Stimulated activated CD4-positive, alpha-beta T cell treated with anti-CD3 and anti-CD28 coated beads, Interleukin-1b, Interleukin-23, amount 100 ng/mL, for 4 hours (primary cell): ENCODE results near the gene KLHL42.
"Not testable (repeated sequence)": the region's sequence is repeated elsewhere in the genome, so short reads cannot be mapped to it uniquely, and the experiment has no call there.

Experiments used
- DNase-seq, 2 donors: peaks; one replicate each; pipeline ENCODE4 v3.0.0-alpha.2; 2020; ENCODE audit warnings: low read depth in 2 of 2

KLHL42 gene

DNA sequence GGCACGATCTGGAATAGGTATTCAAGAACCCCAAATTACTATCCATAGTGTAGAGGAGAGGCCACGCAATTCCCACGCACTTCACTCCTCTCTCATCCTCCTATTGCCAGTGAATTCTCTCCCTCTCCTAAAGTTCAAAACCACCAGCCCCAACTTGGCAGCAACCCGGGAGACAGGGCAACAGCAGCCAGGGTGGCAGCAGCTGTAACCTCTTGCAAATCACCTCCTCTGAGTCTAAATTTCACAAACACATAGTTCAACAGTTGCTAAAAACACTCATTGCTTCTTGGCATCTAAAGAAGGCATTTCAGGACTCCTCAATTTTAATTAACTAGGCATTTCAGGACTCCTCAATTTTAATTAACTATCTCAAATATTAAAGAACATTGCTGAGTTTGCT is 37.7 kb downstream of the KLHL42 start:
- DNase-seq = no peak

DNA sequence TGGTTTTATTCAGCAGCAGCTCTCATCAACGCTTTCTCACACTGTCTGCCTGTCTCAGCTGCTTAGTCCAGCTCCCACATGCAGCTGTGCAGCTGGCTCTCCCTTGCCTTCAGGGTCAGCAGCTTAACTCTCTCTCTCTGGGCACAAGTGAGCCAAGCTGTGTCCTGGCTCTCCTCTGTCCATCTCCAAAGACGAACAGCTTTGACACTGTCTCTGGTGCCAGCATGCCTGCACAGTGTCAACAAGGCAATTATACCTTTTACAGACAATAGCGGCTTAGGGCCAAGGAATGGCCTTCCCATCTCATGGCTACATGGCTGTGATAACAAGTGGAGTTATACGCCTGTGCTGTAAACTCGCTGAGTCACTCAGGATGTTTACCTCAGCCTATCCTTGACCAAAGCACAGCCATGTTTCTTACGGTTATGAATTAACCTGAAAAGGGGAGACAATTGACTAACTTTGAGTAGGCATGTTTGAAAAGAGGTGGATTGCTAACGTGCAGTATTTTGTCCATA is 38.4 kb downstream of the KLHL42 start:
- no peak for DNase-seq

DNA sequence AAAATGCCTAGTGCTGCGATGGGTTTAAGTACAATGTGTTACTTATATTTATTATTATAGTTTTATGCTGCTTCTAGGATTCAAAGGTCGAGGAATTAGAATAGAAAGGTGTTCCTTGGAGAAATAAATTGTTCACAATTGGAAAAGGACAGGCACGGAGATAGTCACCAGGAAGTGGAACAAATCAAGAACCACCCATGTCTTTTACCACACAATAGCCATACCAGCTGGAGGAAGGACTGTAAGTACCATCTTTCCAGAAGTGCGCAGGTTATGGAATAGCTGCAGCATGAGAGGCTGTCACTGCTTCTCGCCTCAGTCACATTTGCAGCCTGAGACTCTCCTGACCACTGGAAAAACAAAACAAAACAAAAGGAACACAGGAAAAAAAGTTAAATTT is 40.5 kb downstream of the KLHL42 start:
- no peak for DNase-seq

DNA sequence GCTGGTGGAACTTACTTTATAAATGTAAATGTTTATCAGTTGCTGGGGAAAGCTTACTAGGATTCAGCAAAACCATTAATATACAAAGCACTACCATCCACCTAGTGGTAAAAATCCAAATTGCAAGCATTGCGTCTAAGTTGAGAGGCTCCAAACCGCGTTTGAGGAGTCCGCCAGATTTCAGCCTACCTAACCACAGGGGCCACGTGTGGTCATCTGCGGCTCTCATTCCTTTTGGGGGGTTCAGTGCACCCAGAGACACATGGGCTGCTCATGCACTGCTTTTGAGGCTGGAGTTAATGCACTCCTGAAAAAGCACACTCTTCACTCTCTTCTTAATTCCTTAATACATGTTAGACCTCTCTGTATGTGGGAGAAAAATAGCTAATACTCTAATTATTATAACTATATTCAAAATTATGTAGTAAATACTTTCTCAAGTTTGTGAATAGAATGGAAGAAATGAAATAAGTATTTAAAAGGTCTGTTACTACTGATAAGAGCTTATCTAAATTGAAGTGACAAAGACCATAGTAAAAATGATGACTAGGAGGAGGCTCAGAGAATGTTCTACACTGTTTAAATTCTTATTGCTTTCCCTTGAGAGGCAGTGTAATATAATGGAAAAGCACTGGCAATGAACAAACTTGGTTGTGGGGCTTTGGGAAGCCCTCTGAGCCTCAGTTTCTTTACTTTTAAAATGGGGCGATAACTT is 41.4 kb downstream of the KLHL42 start:
- DNase-seq = peak in 1 of 2 donors; percentile 47

DNA sequence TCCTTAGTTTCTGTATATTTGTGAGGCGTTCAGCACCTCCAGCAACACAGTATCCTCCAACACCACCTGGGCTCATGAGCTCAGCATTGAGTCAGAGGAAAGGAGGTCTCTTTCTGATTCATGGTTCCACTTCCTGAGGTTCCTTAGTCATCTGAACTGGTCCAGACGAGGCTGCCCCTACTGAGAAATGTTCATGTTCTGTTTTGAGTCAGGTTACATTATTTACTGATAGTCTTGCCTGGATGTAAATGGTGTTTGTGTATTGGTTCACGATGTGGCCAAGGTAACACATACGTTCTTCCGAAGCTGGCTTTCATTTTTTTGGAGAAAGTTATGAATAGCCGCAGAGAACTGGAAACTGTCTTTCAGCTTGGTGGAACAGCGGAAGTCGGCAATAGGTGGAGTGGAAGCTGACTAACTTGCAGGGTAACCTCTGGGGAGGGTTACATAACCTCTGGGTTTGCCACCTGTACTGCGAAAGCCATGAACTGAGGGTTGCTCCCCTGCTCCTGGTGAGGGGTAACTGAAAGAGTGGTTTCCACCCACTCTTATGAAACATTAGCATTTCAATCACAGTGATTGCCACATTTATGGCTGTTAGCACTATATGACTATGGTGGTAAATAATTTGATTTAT is 42.2 kb downstream of the KLHL42 start:
- peak; percentile 34 to 50 for DNase-seq

DNA sequence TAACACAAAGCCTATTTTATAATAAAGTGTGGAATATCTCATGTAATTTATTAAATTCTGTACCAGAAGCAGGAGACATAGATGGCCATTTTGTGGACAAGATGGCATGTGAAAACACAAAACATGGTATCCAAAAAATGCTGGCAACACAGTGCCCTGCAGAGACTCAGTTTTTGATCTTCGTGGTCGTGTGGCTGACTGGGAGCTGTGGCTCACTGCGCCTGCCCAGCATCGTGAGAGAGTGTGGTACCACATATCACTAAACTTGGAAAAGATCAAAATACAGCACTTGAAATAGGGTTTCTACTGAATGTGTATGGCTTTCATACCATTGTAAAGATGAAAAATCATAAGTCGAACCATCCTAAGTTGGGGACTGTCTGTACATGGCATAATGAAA is 43.0 kb downstream of the KLHL42 start:
- DNase-seq = no peak

DNA sequence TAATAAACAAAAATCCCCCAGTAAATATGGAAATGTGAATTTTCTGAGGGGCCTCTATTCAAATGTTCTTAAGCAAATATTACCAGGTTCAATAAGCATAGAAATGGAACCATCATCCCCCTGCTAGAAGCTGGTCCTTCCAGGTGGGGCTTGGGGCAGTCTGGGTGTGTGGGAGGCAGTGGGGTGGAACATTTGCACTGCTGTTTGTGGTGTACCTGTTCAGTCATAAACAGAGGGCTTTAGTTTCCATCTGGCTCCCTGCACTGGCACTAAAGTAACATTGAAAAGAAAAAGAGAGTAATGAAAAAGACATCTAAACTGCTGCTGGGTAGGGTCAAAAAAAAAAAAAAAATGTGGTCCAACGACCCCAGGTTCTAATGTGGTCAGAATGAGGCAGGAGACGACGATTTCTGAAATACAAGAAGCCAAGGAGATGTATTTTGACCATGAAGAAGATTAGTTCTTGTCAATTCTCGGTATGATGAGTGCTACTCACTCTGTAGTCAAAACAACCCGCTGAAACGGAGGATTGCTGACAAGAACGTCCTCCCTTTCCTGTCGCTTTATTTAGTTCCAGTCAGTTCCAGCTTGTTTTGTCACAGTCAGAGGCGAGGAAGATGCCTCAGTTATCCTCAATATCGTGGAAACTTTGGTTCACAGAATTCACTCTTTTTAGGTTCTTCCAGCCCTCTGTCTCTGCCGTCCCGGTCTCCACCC is 44.3 kb downstream of the KLHL42 start:
- no peak for DNase-seq

DNA sequence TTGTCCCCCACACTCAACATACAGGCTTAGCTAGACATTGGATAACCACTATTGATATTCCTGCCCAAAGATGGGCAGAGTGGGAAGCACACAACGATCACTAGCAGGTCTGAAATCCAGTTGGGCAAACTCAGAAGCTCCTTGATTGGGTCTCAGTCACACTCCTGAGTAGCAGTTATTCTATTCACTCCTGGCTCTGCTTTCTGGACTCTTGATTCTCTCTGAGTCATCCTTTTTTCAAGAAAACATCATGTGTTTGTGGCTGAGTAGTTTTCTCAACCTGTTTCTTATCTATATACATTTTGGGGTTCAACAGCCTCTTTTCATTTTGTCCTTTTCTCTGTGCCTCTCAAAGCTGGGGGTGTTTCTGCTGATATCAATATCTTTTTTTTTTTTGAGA is 46.0 kb downstream of the KLHL42 start:
- no peak for DNase-seq

DNA sequence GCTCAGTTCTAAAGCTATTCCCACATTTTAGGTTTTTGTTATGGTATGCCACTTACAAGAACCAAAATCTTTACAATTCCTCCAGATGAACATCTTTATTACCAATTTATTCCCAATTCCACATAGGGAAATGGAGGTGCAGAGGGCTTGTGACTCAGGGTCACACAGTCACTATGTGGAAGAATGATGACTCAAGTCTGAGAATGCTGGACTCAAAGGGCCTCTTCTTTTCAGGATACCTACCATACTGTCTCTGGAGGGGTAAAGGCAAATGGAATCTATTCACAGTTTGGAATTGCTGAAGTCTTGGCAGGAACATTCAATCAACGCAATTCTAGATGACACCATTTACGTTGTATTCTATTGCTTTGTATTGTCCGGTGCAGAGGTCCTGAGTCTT is 48.2 kb downstream of the KLHL42 start:
- no peak for DNase-seq

DNA sequence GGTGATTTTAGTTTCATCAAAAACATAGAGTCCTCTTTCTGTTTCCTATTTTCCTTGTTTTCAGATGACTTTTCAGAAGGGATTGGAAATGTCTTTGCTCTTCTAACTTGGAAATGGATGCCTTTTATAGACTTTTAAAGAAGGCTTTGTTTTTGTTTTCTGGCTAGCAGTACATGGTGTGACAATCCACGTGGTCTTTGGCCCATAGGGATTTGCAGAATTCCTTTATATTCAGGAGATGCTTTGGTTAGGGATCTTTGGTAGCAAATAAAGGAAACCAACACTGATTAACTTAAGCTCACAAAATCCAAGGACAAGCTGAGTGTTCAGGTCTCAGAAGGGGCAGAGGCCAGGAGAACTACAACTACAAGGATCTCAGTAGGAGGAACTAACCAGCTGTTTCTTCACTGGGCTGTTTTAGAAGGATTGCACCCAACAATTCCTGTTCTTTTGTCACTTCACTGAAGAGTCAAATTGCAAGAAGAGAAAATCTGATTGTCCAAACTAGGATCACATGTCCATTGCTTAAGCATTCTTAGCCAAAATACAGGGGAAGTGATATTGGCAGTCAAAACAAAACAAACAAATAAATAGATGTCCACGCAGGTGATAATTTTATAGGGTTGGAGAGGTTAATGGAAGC is 58.6 kb downstream of the KLHL42 start:
- no peak for DNase-seq

DNA sequence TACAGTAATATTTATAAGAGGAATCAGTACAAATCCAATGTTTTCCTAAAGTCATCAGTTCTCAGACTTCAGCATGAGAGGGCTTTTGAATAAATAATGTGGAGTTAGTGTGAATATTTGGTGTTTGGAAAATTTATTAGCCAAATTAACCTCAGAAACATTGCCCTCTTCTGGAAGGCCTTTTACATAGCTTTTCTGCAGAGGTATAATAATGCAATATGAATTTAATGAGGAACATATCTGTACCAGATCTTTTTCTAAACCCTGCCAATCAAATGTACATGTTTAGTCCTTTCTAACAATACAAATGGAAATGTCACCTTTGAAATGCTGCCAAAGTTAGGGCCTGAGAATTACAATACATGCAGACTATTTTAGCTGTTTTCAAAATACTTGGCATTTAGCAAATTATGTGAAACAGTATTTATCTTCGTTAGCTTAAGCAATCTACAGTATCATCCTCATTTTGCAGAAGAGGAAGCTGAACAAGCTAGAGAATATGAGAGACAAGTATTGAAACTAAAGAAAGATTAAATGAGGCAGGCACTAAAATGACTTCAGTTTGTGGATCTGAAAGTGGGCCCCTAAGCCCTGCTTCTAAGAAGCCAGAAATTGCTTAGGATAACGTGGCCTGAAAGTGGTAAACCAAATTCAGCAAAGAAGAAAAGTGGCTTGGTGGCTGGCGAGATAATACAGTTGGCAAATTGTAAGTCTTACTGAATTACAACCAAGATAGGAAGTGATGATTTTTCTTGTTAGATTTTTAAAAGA is 60.4 kb downstream of the KLHL42 start:
- DNase-seq = no peak

DNA sequence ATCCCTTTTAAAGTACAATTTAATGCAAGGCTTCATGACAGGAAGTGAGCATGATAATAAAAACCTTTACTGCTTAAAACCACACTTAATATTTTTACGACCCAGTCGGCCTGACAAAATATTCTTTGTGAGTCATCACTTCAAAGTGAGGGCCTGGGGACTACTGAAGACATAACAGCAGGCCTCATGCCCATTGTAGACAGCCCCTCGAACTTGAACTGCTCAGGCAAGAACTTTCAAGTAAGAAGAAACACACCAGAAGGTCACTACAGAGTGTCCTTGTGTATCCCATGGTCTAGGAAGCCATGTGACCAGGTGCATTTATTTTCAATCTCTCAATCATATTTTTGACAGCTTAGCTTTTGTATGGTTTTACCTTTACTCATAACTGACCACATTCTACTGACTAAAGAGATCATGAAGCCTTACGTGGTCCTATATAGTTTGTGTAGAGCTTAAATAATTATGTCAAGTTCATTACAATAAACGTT is 61.4 kb downstream of the KLHL42 start:
- no peak for DNase-seq

DNA sequence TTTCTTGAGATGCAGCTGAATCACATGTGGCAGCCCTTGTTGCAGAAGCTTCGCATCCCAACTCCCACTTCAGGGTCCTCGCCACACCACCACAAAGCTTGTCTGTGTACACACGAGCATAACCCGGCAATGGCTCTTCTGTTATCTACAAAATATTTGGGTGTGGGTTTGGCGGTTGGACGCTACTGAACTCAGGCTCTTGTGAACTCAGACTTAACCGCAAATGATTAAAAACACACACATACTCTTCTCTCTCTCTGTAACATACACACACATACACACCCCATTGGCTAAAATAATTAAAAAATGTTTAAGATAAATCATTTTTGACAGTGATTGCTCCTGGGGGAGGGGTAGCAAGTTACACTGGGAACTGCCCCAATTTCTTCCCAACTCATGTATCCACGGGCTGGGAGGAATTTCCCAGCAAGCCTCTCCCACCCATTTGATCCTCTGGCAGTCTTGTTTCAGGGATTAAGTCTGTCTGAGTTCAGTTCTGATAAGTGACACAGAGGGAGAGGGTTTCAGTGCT is 63.7 kb downstream of the KLHL42 start:
- DNase-seq = no peak

DNA sequence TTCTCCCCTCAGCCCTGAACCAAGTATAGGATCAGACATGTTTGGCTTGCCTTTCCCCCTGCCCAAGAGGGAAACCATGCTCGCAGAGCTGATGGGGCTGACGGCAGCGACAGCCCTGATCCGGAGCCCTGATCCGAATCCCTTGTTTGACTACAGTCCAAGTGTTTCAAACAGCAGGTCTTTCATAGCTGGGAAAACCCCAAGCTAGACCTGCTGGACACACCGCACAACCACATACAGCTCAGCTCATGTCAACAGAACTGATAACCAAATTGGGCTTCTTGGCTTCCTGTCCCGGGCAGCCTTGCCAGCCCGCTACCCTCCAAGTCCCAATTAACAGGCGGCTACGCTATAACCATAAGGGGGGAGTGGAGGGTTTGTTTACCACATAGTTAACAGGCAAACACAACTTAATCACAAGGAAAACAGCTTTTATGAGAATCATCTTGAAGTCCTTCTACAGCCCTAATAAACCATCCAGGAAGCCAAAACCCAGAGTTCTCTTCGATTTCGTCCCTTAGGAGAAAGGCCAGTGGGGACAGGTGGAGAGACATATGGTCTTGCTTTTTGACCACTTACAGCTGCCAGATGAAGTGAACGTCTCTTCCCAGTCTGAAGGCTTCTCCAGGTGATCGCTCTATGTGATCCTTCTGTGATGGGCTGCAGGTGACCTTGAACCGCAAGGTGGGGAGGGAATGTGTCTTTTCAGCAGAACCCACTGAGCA is 64.5 kb downstream of the KLHL42 start:
- no peak for DNase-seq

DNA sequence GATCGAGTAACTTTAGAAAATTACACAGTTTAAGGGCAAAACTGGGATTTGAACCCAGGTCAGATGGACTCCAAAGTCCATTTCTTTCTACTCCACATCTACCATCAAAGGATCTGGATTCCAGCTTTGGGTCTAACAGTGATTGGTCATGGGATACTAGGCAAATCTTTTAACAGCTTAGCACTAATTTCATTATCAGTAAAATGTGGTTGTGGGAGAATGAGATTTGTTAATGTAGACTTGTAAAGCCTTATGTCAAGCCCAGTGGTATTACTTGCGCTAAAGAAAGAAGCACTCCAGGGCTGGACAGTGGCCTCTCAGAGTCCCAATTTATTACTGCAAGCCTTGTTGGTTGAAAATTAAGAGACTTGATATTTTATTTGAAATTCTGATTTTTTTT is 65.2 kb downstream of the KLHL42 start:
- no peak for DNase-seq

DNA sequence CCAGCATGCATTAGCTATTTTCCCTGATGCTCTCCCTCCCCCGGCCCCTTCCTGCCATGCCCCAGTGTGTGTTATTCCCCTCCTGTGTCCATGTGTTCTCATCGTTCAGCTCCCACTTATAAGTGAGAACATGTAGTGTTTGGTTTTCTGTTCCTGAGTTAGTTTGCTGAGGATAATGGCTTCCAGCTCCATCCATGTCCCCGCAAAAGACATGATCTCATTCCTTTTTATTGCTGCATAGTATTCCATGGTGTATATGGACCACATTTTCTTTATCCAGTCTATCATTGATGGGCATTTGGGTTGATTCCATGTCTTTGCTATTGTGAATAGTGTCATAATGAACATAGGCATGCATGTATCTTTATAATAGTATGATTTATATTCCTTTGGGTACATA is 65.7 kb downstream of the KLHL42 start:
- not testable (repeated sequence) for DNase-seq

DNA sequence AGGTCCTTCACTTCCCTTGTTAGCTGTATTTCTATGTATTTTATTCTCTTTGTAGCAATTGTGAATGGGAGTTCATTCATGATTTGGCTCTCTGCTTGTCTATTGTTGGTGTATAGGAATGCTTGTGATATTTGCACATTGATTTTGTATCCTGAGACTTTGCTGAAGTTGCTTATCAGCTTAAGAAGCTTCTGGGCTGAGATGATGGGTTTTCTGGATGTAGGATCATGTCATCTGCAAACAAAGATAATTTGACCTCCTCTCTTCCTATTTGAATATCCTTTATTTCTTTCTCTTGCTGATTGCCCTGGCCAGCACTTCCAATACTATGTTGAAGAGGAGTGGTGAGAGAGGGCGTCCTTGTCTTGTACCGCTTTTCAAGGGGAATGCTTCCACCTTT is 67.3 kb downstream of the KLHL42 start:
- DNase-seq = not testable (repeated sequence)

DNA sequence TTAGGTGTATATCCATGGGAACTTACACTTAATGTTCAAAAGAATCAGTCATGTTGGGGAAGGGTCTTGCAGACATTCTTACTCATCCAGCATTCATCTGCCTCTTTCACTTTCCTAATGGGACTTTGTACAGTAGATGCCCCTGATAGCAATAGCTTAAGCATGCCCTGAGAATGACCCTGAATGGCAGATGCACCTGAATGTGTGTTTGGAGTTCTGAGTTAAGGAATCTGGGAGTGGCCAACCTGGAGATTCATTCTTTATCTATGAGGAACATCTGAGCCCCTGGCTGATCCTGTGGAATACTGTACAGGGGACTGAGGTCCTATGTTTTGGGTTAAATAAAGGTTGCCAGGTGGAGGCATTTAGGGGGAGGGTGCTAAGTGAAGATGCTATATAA is 71.3 kb downstream of the KLHL42 start:
- DNase-seq = no peak

DNA sequence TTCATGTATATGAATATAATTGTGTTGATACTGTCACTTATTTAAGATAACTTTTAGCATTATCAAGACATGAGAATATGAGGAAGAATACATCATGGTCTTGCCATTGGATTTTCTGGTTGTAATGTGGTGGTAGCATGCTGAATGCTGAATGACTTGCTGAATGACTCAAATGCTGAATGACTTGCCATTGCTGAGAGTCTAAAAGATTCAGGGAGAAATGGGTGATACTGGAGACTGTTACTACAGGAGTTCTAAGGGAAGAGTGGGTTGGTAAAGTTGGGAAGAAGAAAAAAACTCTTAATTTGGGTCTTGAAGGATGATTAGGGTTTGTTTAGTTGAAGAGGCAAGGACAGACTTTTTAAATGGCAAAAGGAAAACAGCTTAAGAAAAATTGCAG is 72.1 kb downstream of the KLHL42 start:
- DNase-seq = no peak
